Spleen (tissue), 7 donors: ENCODE measurements around the gene CD207.

ENCODE experiments used
- POLR2A ChIP-seq, 3 donors: fragments of 450-650 bp; IDR thresholded peaks; one replicate each; pipeline ENCODE4 v1.5.1; 2017; ENCODE audit warnings: antibody characterized with exemption in 3 of 3, mild to moderate bottlenecking in 1 of 3
- POLR2AphosphoS5 ChIP-seq, 3 donors: sonication (generic); formaldehyde crosslinking; IDR thresholded peaks; one replicate each; pipeline ENCODE4 v1.5.1; 2017; ENCODE audit warnings: antibody characterized with exemption in 3 of 3
- TF ChIP-seq, protein P1 (sequence below), 11 experiments: fragments of 200-600 bp in 7 of 11; fragments of 450-650 bp in 4 of 11; sonication (generic) in 4 of 11; IDR thresholded peaks in 8 of 11; conservative IDR thresholded peaks in 3 of 11; 1 replicate in 7 of 11; 2 replicates in 4 of 11; pipeline versions ENCODE4 v1.4.0 to v1.8.0; 2016 to 2021; ENCODE audit warnings: antibody characterized with exemption in 11 of 11, inconsistent platforms in 4 of 11, mild to moderate bottlenecking in 1 of 11
- donor health status: DM: no; HTN: no; CAD: no; lungs with moderate emphysema.
- donor health status: DM: no; HTN: no; CAD: no.
- donor health status: DM: no; HTN: no; CAD: no.

- TF ChIP-seq, protein P1, sequence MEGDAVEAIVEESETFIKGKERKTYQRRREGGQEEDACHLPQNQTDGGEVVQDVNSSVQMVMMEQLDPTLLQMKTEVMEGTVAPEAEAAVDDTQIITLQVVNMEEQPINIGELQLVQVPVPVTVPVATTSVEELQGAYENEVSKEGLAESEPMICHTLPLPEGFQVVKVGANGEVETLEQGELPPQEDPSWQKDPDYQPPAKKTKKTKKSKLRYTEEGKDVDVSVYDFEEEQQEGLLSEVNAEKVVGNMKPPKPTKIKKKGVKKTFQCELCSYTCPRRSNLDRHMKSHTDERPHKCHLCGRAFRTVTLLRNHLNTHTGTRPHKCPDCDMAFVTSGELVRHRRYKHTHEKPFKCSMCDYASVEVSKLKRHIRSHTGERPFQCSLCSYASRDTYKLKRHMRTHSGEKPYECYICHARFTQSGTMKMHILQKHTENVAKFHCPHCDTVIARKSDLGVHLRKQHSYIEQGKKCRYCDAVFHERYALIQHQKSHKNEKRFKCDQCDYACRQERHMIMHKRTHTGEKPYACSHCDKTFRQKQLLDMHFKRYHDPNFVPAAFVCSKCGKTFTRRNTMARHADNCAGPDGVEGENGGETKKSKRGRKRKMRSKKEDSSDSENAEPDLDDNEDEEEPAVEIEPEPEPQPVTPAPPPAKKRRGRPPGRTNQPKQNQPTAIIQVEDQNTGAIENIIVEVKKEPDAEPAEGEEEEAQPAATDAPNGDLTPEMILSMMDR (IDR thresholded peaks at IDR 0.05 in 8 of 11, conservative IDR thresholded peaks at IDR 0.05 in 3 of 11) = no peak
- no peak for TF ChIP-seq POLR2A (IDR thresholded peaks at IDR 0.05)
- TF ChIP-seq POLR2AphosphoS5 (IDR thresholded peaks at IDR 0.05) = no peak
Measured at GRCh38 chr2:70850925-70851324, 15.3 kb upstream of the CD207 start.
